Measurements from ENCODE around the gene SLC38A10. TPM values are rescaled to one million over a fixed set of nuclear protein-coding genes. Genes with fewer than 3 reads are reported as not detected.
A peak's percentile ranks its signal among the peaks of the same experiment; 100 is the strongest.

SLC38A10 gene
- total and polyA plus RNA-seq, 2 of the 4 experiments (the other 2 are of a cell fraction) = 12.7 to 46.7 TPM

GRCh38 chr17:81200695-81201580, 94.2 kb downstream of the SLC38A10 start:
- Histone ChIP-seq H2AFZ (replicated peaks; ENCODE audit: low read length, poor library complexity) (peak overlapping the region; percentile 78), H2BK15ac (ENCODE audit: low read depth, low read length) (no peak overlapping the region), H3K14ac (replicated peaks; ENCODE audit: low read depth, low read length) (no peak overlapping the region), H3K56ac (ENCODE audit: extremely low read depth, insufficient read depth, low read length) (no peak overlapping the region), H3K4me2 (ENCODE audit: low read depth, low read length) (no peak overlapping the region), H4K5ac (ENCODE audit: low read depth, low read length) (no peak overlapping the region), H2AK9ac (replicated peaks; ENCODE audit: low read depth, low read length, poor library complexity) (peak overlapping the region; percentile 22), H2AK5ac (ENCODE audit: low read depth, low read length) (no peak overlapping the region), H3K27me3 (ENCODE audit: control insufficient read depth, insufficient read depth, low read length) (no peaks in the 10 kb centered on the region), H3K23ac (ENCODE audit: low read depth, low read length) (no peak overlapping the region), H3K4ac (ENCODE audit: low read depth, low read length) (no peak overlapping the region), H4K8ac (ENCODE audit: low read depth in 2 of 2, low read length in 2 of 2) (no peak overlapping the region), H2BK120ac (ENCODE audit: low read depth, low read length) (no peak overlapping the region), H3K9me3 (ENCODE audit: control insufficient read depth, insufficient read depth, low read length) (no peaks in the 10 kb centered on the region), H3K9ac (ENCODE audit: low read depth, low read length) (no peak overlapping the region), H4K20me1 (ENCODE audit: insufficient read depth, low read length) (peaks cover 5% of the 10 kb centered on the region; the same call in 1 of the 2 replicates), H3K9me1 (ENCODE audit: insufficient read depth, low read length) (no peaks in the 10 kb centered on the region), H3K4me3 (ENCODE audit: insufficient read depth, low read depth, low read length) (no peak overlapping the region), H3K27ac (ENCODE audit: insufficient read depth, low read length) (no peak overlapping the region), H3K18ac (ENCODE audit: low read depth, low read length) (no peak overlapping the region), H4K91ac (ENCODE audit: insufficient read depth, low read depth, low read length) (no peak overlapping the region), H2BK5ac (ENCODE audit: low read depth, low read length, poor library complexity, severe bottlenecking) (no peak overlapping the region), H2BK20ac (ENCODE audit: low read depth, low read length) (no peak overlapping the region), H3K79me1 (ENCODE audit: low read depth in 1 of 2, low read length in 2 of 2) (no peaks in the 10 kb centered on the region), H3K4me1 (ENCODE audit: control insufficient read depth, insufficient read depth, low read length) (no peaks in the 10 kb centered on the region), H3K36me3 (ENCODE audit: control insufficient read depth, insufficient read depth, low read length) (peaks cover 4% of the 10 kb centered on the region)
- no peak for TF ChIP-seq MXI1 (IDR thresholded peaks at IDR 0.05; ENCODE audit: borderline replicate concordance, low read depth, low read length)
- no peak for TF ChIP-seq CHD1 (IDR thresholded peaks at IDR 0.05; ENCODE audit: low read depth, low read length)
- TF ChIP-seq SMC3 (IDR thresholded peaks at IDR 0.05; ENCODE audit: low read depth, low read length) = peak; percentile 58
- no peak for TF ChIP-seq FOS (IDR thresholded peaks at IDR 0.05; ENCODE audit: low read depth, low read length)
- TF ChIP-seq, protein P1, sequence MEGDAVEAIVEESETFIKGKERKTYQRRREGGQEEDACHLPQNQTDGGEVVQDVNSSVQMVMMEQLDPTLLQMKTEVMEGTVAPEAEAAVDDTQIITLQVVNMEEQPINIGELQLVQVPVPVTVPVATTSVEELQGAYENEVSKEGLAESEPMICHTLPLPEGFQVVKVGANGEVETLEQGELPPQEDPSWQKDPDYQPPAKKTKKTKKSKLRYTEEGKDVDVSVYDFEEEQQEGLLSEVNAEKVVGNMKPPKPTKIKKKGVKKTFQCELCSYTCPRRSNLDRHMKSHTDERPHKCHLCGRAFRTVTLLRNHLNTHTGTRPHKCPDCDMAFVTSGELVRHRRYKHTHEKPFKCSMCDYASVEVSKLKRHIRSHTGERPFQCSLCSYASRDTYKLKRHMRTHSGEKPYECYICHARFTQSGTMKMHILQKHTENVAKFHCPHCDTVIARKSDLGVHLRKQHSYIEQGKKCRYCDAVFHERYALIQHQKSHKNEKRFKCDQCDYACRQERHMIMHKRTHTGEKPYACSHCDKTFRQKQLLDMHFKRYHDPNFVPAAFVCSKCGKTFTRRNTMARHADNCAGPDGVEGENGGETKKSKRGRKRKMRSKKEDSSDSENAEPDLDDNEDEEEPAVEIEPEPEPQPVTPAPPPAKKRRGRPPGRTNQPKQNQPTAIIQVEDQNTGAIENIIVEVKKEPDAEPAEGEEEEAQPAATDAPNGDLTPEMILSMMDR (conservative IDR thresholded peaks at IDR 0.05; ENCODE audit: low read depth, low read length) = peak; percentile 65
- no peak for TF ChIP-seq RFX5 (IDR thresholded peaks at IDR 0.05; ENCODE audit: low read depth, low read length)
- TF ChIP-seq, protein P2, sequence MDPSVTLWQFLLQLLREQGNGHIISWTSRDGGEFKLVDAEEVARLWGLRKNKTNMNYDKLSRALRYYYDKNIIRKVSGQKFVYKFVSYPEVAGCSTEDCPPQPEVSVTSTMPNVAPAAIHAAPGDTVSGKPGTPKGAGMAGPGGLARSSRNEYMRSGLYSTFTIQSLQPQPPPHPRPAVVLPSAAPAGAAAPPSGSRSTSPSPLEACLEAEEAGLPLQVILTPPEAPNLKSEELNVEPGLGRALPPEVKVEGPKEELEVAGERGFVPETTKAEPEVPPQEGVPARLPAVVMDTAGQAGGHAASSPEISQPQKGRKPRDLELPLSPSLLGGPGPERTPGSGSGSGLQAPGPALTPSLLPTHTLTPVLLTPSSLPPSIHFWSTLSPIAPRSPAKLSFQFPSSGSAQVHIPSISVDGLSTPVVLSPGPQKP (IDR thresholded peaks at IDR 0.05; ENCODE audit: borderline replicate concordance, low read depth, low read length) = no peak
- TF ChIP-seq RAD21 (IDR thresholded peaks at IDR 0.05; ENCODE audit: low read length) = peak; percentile 55
- no peak for TF ChIP-seq NFE2L2 (IDR thresholded peaks at IDR 0.05; ENCODE audit: low read depth, low read length)
- peak; percentile 3; the same call in 1 of the 2 replicates for TF ChIP-seq MAFK (IDR thresholded peaks at IDR 0.05; ENCODE audit: low read depth, low read length)
- TF ChIP-seq MAZ (IDR thresholded peaks at IDR 0.05; ENCODE audit: borderline replicate concordance, low read depth, low read length) = no peak
- TF ChIP-seq POLR2A (IDR thresholded peaks at IDR 0.05; ENCODE audit: low read depth, low read length) = no peak
- no peak for TF ChIP-seq RCOR1 (IDR thresholded peaks at IDR 0.05; ENCODE audit: insufficient replicate concordance, low read length)
- intact Hi-C loops (cut with micrococcal nuclease) = loop anchor here (1.0 kb wide), 1 partner anchor 59 kb away; no protein-coding TSS in a partner anchor
- BruUV-seq (replicated peaks) = no TSS peak
- ATAC-seq (ENCODE audit: low read depth) (peak; percentile 100), DNase-seq (peak; percentile 72)
- WGBS, 2 experiments (ENCODE audit: extremely low coverage in 2 of 2, insufficient read length in 1 of 2) = 96% methylated on average over 5 of the region's 27 CpGs; no CpG with 5 or more reads in 1 of the 2 experiments
- in situ Hi-C loops (cut with MboI; ENCODE audit: low sequenced_read_pairs) = no loop called here
- ChIA-PET POLR2A (ENCODE audit: unreplicated experiment) (no interaction called here), CTCF (interaction anchor here (0.6 to 1.0 kb wide), 4 partner anchors 9 to 416 kb away, joined by 3 to 4 read pairs (median 3); no protein-coding TSS in a partner anchor)
- dilution Hi-C loops (cut with HindIII; ENCODE audit: low sequenced_read_pairs, unreplicated experiment) = no loop called here

Data from IMR-90 (cell line).